CD14-positive monocyte (primary cell): ENCODE data around the gene PRAME. TPM values are rescaled to one million over a fixed set of nuclear protein-coding genes. Genes with fewer than 3 reads are reported as not detected.

Experiments used
- DNase-seq, 3 donors: peaks; one replicate each; pipeline ENCODE4 v3.0.0-alpha.2; 2011 to 2022
- H2AFZ ChIP-seq: 2 replicates; pipeline ENCODE4 v1.6.0; 2012; ENCODE audit warnings: mild to moderate bottlenecking, low read depth, low read length, inconsistent platforms; ENCODE audit not compliant: insufficient read depth, poor library complexity, severe bottlenecking
- H3K27ac ChIP-seq, 2 donors: 1 replicate in 1 of 2; 2 replicates in 1 of 2; pipeline ENCODE4 v1.5.1; 2012 to 2013; ENCODE audit warnings: low read length in 2 of 2, control low read depth in 1 of 2, inconsistent platforms in 1 of 2, low read depth in 1 of 2, mild to moderate bottlenecking in 1 of 2
- H3K27me3 ChIP-seq, 2 donors: one replicate each; pipeline versions ENCODE4 v1.6.0 to v1.6.1; 2011 to 2013; ENCODE audit warnings: low read length in 2 of 2; ENCODE audit not compliant: control insufficient read depth in 2 of 2, insufficient read depth in 2 of 2
- H3K36me3 ChIP-seq, 2 donors: replicated peaks in 1 of 2; 1 replicate in 1 of 2; 2 replicates in 1 of 2; pipeline versions ENCODE4 v1.5.1 to v1.6.1; 2012 to 2013; ENCODE audit warnings: low read length in 2 of 2, control low read depth in 1 of 2, inconsistent platforms in 1 of 2, mild to moderate bottlenecking in 1 of 2; ENCODE audit not compliant: insufficient read depth in 2 of 2, control insufficient read depth in 1 of 2
- H3K4me1 ChIP-seq, 2 donors: 1 replicate in 1 of 2; 2 replicates in 1 of 2; pipeline versions ENCODE4 v1.5.1 to v1.6.1; 2012 to 2013; ENCODE audit warnings: low read length in 2 of 2, control low read depth in 1 of 2, inconsistent platforms in 1 of 2, mild to moderate bottlenecking in 1 of 2, moderate library complexity in 1 of 2; ENCODE audit not compliant: insufficient read depth in 2 of 2, control insufficient read depth in 1 of 2
- H3K4me2 ChIP-seq: replicated peaks from 2 replicates; pipeline ENCODE3; 2012; ENCODE audit warnings: low read length, moderate library complexity, mild to moderate bottlenecking; ENCODE audit not compliant: poor library complexity, severe bottlenecking; ENCODE audit errors: extremely low read depth
- H3K4me3 ChIP-seq, 3 experiments: fragments of 200-600 bp in 1 of 3; sonication (generic) in 1 of 3; replicated peaks in 1 of 3; 1 replicate in 2 of 3; 2 replicates in 1 of 3; pipeline ENCODE4 v1.5.1; 2011 to 2013; ENCODE audit warnings: low read length in 3 of 3, mild to moderate bottlenecking in 3 of 3, control low read depth in 2 of 3, low read depth in 2 of 3, inconsistent platforms in 1 of 3, moderate library complexity in 1 of 3
- H3K79me2 ChIP-seq: 2 replicates; pipeline ENCODE4 v1.6.0; 2012; ENCODE audit warnings: mild to moderate bottlenecking, control low read depth, inconsistent platforms, low read length, moderate library complexity; ENCODE audit not compliant: insufficient read depth
- H3K9ac ChIP-seq: 2 replicates; pipeline ENCODE4 v1.6.0; 2017; ENCODE audit warnings: low read length, mild to moderate bottlenecking; ENCODE audit not compliant: insufficient read depth, poor library complexity, severe bottlenecking
- H3K9me3 ChIP-seq, 2 donors: replicated peaks in 1 of 2; 1 replicate in 1 of 2; 2 replicates in 1 of 2; pipeline versions ENCODE4 v1.5.1 to v1.6.1; 2012 to 2013; ENCODE audit warnings: low read length in 2 of 2, control low read depth in 1 of 2; ENCODE audit not compliant: control insufficient read depth in 1 of 2, insufficient read depth in 1 of 2
- H4K20me1 ChIP-seq: 2 replicates; pipeline ENCODE4 v1.6.0; 2012; ENCODE audit warnings: mild to moderate bottlenecking, low read length, control low read depth, moderate library complexity; ENCODE audit not compliant: insufficient read depth
- H3K27ac Mint-ChIP-seq, 7 donors: one replicate each; pipeline ENCODE4 v1.8.0; 2020; ENCODE audit warnings: mild to moderate bottlenecking in 7 of 7, mixed read lengths in 7 of 7, moderate library complexity in 6 of 7, inconsistent platforms in 2 of 7
- H3K27me3 Mint-ChIP-seq, 3 donors: one replicate each; pipeline ENCODE4 v1.8.0; 2021 to 2022; ENCODE audit warnings: low read depth in 3 of 3, mild to moderate bottlenecking in 3 of 3, mixed read lengths in 3 of 3, moderate library complexity in 3 of 3, inconsistent platforms in 1 of 3
- H3K36me3 Mint-ChIP-seq, 2 donors: one replicate each; pipeline ENCODE4 v1.8.0; 2020; ENCODE audit warnings: mixed read lengths in 2 of 2, inconsistent platforms in 1 of 2, mild to moderate bottlenecking in 1 of 2
- H3K4me1 Mint-ChIP-seq: one replicate; pipeline ENCODE4 v1.8.0; 2020; ENCODE audit warnings: mild to moderate bottlenecking, mixed read lengths
- H3K4me3 Mint-ChIP-seq, 2 donors: one replicate each; pipeline ENCODE4 v1.8.0; 2020; ENCODE audit warnings: mild to moderate bottlenecking in 2 of 2, mixed read lengths in 2 of 2, moderate library complexity in 1 of 2
- H3K9me3 Mint-ChIP-seq, 7 donors: one replicate each; pipeline ENCODE4 v1.8.0; 2020 to 2022; ENCODE audit warnings: mixed read lengths in 7 of 7, mild to moderate bottlenecking in 6 of 7, moderate library complexity in 6 of 7, inconsistent platforms in 2 of 7
- WGBS: methylation state at CpG from one replicate; pipeline ENCODE4 v1.1.5; 2013; ENCODE audit warnings: missing lambda C conversion rate; ENCODE audit not compliant: insufficient coverage; 5-methylcytosine and 5-hydroxymethylcytosine counted together
- intact Hi-C, 2 donors: fragments of 100-400 bp; cut with micrococcal nuclease; formaldehyde crosslinking; loops; one replicate each; pipeline versions ENCODE4 v1.15.0 to v1.15.1; 2023
- polyA plus RNA-seq, 3 donors: library from polyadenylated mRNA; depleted of rRNA in 1 of 3; unstranded in 2 of 3; stranded (reverse) in 1 of 3; fragments of 300-500 nt in 2 of 3; fragments of >200 nt in 1 of 3; fragmentation: Illumina TruSeq in 2 of 3; gene quantifications; 1 replicate in 2 of 3; 2 replicates in 1 of 3; pipeline ENCODE4 v1.2.3, GENCODE V29; 2012 to 2021
- TF ChIP-seq, protein P1 (sequence below): fragments of 200-600 bp; IDR thresholded peaks from one replicate; pipeline ENCODE4 v1.8.0; 2022; ENCODE audit warnings: antibody characterized with exemption, mild to moderate bottlenecking

PRAME gene
- polyA plus RNA-seq, 3 donors: not detected

DNA sequence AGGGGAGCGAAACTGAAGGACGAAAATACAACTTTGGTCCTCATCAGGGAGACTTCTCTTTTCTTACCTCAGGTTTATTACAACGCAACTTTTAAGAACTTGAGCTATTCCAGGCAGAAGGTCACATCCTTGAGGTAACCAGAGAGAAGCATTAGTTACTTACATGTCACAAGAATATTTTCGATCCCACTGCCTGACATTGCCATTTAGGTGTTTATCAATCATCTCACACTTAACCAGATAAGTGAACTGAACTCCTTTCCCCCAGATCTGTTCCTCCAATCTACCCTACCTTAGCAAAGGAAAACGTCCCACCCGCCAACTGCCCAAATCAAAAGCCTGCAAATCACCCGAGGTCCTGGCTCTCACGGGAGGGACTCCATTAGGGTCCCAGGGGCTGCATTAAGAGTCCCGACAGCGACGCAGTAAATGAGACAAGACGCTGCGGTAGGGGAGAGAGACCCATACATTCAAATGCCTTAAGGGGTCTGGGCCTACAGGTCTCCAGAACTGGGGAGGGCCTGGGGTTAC is 51.3 kb downstream of the PRAME start:
- peaks cover 13% of the 10 kb centered on the region in 2 donors for H3K9me3 ChIP-seq
- Mint-ChIP-seq H3K36me3 (no peaks in the 10 kb centered on the region), H3K27ac (no peak overlapping the region), H3K4me3 (peak overlapping the region; percentile 75 to 84), H3K4me1 (peaks cover 18% of the 10 kb centered on the region), H3K27me3 (peaks cover 6 to 10% (median 8%) of the 10 kb centered on the region in 3 donors), H3K9me3 (peaks cover 8 to 23% (median 15%) of the 10 kb centered on the region in 7 donors)
- peak overlapping the region; percentile 60 for H3K9ac ChIP-seq
- WGBS: 27% methylated on average over 12 of the region's 13 CpGs
- H3K27me3 ChIP-seq: no peaks in the 10 kb centered on the region
- no peak for DNase-seq
- no peaks in the 10 kb centered on the region for H3K79me2 ChIP-seq
- H3K4me2 ChIP-seq: peak overlapping the region; percentile 89
- H3K36me3 ChIP-seq: no peaks in the 10 kb centered on the region
- no peaks in the 10 kb centered on the region for H4K20me1 ChIP-seq
- intact Hi-C loops: no loop called here
- H2AFZ ChIP-seq: peak overlapping the region; percentile 92
- peaks cover 10 to 15% of the 10 kb centered on the region in 2 donors for H3K4me1 ChIP-seq
- peak overlapping the region; percentile 21 to 76 (median 56) for H3K4me3 ChIP-seq
- TF ChIP-seq, protein P1, sequence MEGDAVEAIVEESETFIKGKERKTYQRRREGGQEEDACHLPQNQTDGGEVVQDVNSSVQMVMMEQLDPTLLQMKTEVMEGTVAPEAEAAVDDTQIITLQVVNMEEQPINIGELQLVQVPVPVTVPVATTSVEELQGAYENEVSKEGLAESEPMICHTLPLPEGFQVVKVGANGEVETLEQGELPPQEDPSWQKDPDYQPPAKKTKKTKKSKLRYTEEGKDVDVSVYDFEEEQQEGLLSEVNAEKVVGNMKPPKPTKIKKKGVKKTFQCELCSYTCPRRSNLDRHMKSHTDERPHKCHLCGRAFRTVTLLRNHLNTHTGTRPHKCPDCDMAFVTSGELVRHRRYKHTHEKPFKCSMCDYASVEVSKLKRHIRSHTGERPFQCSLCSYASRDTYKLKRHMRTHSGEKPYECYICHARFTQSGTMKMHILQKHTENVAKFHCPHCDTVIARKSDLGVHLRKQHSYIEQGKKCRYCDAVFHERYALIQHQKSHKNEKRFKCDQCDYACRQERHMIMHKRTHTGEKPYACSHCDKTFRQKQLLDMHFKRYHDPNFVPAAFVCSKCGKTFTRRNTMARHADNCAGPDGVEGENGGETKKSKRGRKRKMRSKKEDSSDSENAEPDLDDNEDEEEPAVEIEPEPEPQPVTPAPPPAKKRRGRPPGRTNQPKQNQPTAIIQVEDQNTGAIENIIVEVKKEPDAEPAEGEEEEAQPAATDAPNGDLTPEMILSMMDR: no peak
- H3K27ac ChIP-seq: no peak overlapping the region

DNA sequence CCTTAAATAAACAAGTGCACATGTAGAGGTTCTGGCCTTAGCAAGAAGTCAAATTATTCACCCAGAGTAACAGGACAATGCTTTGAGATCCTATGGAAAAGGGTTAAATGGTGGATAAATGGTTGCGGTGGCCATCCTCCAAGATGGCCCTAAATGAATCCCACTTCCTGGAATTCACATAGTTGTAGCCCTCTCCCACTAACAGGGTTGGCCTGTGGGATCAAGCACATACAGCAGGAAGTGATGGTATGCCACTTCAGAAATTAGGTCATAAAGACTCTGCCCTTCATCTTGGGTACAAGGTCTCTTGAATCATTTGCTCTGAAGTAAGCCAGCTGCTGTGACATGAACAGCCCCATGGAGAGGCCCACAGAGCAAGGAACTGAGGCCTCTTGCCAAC is 52.3 kb downstream of the PRAME start:
- Mint-ChIP-seq H3K27me3 (peaks cover 6 to 10% (median 8%) of the 10 kb centered on the region in 3 donors), H3K4me3 (no peak overlapping the region), H3K36me3 (no peaks in the 10 kb centered on the region), H3K27ac (no peak overlapping the region), H3K9me3 (peaks cover 8 to 23% (median 15%) of the 10 kb centered on the region in 7 donors), H3K4me1 (peaks cover 11% of the 10 kb centered on the region)
- no peak overlapping the region for H3K27ac ChIP-seq
- no peak for DNase-seq
- H3K4me3 ChIP-seq: no peak overlapping the region
- H3K36me3 ChIP-seq: no peaks in the 10 kb centered on the region
- H3K27me3 ChIP-seq: no peaks in the 10 kb centered on the region
- H3K79me2 ChIP-seq: no peaks in the 10 kb centered on the region
- WGBS: no CpG with 5 or more reads among the region's 1 CpG
- TF ChIP-seq, protein P1: no peak
- no peak overlapping the region for H3K9ac ChIP-seq
- peaks cover 10 to 15% of the 10 kb centered on the region in 2 donors for H3K4me1 ChIP-seq
- H4K20me1 ChIP-seq: no peaks in the 10 kb centered on the region
- H3K9me3 ChIP-seq: peaks cover 13% of the 10 kb centered on the region in 2 donors
- intact Hi-C loops: no loop called here
- H2AFZ ChIP-seq: peak overlapping the region; percentile 3
- H3K4me2 ChIP-seq: no peak overlapping the region
